PFSK-1 (cell line): ENCODE results near the gene CFAP61.

Experiments used
- FOXP2 ChIP-seq: optimal IDR thresholded peaks from 2 replicates; pipeline ENCODE3; 2011; ENCODE audit warnings: borderline replicate concordance, control low read depth, inconsistent platforms; ENCODE audit not compliant: insufficient read depth; ENCODE audit errors: extremely low read length, extremely low read depth
- POLR2AphosphoS5 ChIP-seq: IDR thresholded peaks from 2 replicates; pipeline ENCODE4 v1.6.1; 2012; ENCODE audit warnings: low read depth, mild to moderate bottlenecking, control low read depth, low read length, moderate library complexity
- SIN3A ChIP-seq: IDR thresholded peaks from 2 replicates; pipeline ENCODE4 v1.6.1; 2012; ENCODE audit warnings: mild to moderate bottlenecking, low read length, moderate library complexity, borderline replicate concordance; ENCODE audit not compliant: insufficient read depth
- TAF1 ChIP-seq: IDR thresholded peaks from 2 replicates; pipeline ENCODE4 v1.6.1; 2012; ENCODE audit warnings: low read length, control low read depth, borderline replicate concordance; ENCODE audit not compliant: insufficient read depth
- TF ChIP-seq, protein P1 (sequence below), 2 experiments: IDR thresholded peaks; 2 replicates each; pipeline versions ENCODE4 v1.6.1 to v1.8.0; 2011 to 2012; ENCODE audit warnings: low read depth in 2 of 2, low read length in 2 of 2, control low read depth in 1 of 2, inconsistent platforms in 1 of 2, mild to moderate bottlenecking in 1 of 2, moderate library complexity in 1 of 2; ENCODE audit not compliant: insufficient read depth in 1 of 2

DNA sequence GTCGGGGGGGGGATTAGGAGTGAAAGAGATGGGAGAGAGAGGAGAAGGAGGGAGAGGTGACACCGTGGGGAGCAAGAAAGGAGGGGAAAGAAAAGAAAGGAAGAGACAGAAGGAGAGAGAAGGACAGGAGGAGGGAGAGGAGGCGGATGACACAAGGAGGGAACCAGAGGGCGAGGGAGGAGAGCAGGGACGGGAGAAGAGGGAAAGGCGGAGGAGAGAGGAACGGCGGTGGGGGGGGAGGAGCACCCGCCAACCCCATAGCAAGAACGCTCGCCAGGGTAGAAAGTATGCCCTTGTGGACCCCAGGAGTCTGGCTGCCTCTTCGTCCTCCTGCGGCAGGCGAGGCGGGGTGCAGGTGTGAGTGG is 311.1 kb downstream of the CFAP61 start:
- TF ChIP-seq SIN3A (no peak), FOXP2 (no peak), POLR2AphosphoS5 (no peak), TAF1 (no peak)
- TF ChIP-seq, protein P1, sequence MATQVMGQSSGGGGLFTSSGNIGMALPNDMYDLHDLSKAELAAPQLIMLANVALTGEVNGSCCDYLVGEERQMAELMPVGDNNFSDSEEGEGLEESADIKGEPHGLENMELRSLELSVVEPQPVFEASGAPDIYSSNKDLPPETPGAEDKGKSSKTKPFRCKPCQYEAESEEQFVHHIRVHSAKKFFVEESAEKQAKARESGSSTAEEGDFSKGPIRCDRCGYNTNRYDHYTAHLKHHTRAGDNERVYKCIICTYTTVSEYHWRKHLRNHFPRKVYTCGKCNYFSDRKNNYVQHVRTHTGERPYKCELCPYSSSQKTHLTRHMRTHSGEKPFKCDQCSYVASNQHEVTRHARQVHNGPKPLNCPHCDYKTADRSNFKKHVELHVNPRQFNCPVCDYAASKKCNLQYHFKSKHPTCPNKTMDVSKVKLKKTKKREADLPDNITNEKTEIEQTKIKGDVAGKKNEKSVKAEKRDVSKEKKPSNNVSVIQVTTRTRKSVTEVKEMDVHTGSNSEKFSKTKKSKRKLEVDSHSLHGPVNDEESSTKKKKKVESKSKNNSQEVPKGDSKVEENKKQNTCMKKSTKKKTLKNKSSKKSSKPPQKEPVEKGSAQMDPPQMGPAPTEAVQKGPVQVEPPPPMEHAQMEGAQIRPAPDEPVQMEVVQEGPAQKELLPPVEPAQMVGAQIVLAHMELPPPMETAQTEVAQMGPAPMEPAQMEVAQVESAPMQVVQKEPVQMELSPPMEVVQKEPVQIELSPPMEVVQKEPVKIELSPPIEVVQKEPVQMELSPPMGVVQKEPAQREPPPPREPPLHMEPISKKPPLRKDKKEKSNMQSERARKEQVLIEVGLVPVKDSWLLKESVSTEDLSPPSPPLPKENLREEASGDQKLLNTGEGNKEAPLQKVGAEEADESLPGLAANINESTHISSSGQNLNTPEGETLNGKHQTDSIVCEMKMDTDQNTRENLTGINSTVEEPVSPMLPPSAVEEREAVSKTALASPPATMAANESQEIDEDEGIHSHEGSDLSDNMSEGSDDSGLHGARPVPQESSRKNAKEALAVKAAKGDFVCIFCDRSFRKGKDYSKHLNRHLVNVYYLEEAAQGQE (IDR thresholded peaks at IDR 0.05; ENCODE audit: insufficient read depth in 1 of 2, low read depth in 2 of 2, low read length in 2 of 2) = no peak
